Effector CD4-positive, alpha-beta T cell (primary cell): Measurements from ENCODE around the gene TMEM26.
"Not testable (repeated sequence)": the region's sequence is repeated elsewhere in the genome, so short reads cannot be mapped to it uniquely, and the experiment has no call there.

Experiments
- DNase-seq: peaks from one replicate; pipeline ENCODE4 v3.0.0-alpha.2; 2020

TMEM26 gene

DNA sequence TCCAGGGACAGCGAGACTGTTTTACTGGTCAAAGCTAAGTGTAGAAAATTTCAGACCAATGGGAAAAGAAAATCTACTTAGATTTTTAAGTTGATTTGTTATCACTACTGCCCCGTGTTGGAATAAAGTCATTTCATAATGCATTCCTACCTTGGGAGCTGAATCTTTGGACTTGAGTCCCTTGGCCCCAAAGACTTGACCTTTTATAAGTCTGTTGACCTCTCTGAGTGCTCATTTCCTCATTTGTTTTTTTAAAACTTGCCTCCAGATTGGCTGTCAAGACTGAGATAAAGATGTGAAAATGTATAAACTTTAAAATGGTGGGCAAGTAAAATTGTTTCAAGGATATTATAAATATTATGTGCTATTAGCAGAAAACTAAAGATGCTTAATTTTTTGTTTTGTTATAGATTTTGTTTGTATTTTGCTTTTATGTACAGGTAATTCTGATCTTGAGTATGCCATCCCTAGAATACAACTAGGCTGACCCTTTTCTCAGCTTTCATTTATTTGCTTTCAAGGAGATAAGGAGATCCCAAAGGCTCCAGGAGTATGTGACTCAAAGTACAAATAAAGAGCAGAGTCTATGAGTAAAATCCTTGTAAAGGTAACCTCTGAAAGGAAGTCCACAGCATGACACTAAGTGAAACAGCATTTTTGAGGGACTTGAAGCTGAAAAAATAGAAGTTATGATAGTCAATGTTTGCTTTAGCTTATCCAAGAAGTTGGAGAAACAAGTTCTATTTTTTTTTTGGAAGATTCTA lies 54.6 kb downstream of the TMEM26 start:
- DNase-seq: no peak

DNA sequence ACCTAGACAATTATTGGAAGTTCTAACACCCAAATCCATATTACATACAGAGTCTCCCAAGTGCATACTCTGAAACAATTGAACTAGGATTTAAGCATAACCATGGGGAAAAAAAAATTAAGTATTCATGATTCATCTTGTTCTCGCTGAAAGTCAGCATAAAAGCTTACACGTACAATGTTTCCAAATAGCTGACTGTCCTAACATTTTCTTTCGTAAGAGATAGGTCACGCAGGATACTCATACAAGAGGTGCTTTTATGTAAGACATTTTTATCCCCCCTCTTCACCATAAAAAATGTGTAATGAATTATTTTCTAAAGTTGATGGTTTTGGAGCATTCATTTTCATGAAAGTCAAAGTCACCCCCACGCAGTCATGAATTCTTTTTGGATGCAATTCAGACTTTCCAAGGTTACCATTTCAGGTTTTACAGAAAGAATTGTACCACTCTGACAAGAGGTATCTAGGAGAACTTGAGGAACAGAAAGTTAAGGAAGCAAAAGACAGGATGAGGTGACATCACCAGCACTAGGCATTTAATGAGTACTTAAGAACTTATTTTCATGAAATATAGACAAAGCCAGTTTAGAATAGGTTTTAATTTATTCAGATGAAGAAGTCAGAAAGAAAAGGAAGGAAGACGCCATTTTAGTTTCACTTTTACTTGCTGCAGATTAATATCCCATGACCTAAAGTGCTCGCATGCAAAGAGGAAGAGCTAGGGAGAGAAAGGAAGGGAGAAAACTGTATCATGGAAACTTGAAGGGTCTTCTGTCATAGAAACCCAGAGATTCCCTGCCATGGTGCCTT lies 55.8 kb downstream of the TMEM26 start:
- no peak for DNase-seq

DNA sequence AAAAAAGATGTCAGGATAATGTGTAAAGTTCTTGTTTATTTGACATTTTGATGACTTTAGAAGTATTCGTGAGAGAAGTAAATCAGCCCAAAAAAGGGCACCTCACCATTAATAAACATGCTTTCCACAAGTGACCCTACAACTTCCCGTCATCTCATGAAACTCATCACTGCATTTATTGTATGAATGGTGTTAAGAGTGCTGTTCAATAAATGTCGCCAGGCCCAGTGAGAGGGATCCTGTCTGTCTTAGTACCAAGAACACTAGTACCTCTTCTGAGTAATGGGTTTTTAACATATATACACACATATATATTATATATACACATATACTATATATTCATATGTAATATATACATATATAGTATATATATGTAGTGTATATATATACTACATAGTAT lies 61.9 kb downstream of the TMEM26 start:
- no peak for DNase-seq

DNA sequence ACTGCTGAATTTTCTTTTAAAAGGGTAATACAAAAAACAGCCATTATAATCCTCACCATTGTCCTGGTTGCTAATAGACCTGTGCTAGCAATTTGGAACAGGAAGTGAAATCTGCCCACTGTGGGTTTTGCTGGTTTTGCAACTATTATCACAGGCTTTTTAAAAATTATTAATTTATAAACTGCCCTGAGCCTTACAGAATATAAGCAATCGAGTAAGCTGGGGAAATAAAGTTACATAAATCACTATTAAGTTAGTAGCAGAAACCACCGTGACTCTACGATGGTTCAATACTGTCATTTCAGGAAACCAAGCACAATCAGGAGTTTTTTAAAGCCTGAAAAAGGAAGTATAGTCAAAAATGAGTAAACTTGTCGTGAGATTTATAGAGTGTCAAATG lies 62.3 kb downstream of the TMEM26 start:
- no peak for DNase-seq

DNA sequence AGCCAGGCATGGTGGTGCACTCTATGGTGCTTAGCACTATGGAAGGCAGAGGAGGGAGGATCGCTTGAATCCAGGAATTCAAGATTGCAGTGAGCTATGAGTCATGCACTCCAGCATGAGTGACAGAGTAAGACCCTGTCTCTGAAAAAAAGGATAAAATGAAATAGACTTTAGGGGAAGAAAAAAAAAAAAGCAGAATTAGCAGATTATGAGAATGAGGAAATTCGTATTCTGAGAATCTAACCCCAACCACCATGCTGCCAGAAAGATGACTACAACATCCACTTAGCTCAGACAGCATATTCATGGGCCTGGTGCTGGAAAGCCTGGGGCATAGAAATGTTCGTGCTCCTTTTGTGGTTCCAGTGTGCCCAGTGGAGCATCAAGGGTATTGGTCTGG lies 63.3 kb downstream of the TMEM26 start:
- no peak for DNase-seq

DNA sequence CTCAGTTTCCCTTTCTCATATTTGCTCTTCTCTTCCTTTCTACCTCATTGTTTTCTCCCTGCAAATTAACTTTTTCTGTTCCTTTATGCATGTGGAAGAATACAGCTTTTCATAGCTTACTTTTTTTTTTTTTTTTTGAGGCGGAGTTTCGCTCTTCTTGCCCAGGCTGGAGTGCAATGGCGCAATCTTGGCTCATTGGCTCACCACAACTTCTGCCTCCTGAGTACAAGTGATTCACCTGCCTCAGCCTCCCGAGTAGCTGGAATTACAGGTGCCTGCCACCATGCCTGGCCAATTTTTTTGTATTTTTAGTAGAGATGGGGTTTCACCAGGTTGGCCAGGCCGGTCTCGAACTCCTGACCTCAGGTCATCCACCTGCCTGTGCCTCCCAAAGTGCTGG lies 64.2 kb downstream of the TMEM26 start:
- not testable (repeated sequence) for DNase-seq

DNA sequence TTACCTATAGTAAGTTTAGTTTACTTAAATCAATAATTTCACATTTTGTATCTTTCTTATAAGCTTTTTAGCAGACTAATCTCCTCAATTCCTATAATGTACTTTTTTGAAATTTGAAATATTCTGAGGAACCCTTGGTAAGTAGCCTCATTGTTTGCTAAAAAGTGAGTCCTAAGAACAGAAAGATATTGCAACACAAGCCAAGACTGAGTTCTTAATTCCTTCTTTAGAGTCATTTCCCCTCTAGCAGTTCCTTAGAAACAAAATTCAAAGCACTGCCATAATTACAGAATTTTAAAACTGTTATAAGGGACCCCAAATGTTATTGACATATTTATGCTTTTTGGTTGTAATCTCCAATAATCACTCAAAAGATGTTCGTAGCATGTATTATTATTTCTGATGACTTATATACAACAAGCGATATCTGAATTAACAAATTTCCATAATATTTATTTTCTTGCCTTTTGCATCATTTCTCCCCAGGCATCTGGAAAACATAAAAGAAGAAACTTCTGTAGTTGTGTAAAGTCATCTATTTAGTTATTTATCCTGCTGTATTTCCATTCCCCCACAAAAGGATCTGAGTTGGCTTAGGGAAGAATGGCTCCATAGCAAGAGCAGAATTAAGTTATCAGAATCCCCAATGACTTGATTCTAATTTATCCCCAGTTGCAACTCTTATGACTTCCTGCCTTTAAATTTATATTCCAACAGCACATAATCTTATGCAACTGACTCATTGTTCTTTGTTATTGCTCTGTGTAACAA lies 67.8 kb downstream of the TMEM26 start:
- no peak for DNase-seq

DNA sequence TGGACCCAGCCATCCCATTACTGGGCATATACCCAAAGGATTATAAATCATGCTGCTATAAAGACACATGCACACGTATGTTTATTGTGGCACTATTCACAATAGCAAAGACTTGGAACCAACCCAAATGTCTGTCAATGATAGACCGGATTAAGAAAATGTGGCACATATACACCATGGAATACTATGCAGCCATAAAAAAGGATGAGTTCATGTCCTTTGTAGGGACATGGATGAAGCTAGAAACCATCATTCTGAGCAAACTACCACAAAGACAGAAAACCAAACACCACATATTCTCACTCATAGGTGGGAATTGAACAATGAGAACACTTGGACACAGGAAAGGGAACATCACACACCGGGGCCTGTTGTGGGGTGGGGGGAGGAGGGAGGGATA lies 72.0 kb downstream of the TMEM26 start:
- DNase-seq: not testable (repeated sequence)

DNA sequence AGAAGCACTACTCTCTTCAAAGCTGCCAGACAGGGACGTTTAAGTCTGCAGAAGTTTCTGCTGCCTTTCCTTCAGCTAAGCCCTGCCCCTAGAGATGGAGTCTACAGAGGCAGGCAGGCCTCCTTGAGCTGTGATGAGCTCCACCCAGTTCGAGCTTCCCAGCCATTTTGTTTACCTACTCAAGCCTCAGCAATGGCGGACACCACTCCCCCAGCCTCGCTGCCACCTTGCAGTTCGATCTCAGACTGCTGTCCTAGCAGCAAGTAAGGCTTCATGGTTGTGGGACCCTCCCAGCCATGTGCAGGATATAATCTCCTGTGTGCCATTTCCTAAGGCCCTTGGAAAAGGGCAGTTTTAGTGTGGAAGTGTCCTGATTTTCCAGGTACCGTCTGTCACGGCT lies 74.3 kb downstream of the TMEM26 start:
- DNase-seq: no peak

DNA sequence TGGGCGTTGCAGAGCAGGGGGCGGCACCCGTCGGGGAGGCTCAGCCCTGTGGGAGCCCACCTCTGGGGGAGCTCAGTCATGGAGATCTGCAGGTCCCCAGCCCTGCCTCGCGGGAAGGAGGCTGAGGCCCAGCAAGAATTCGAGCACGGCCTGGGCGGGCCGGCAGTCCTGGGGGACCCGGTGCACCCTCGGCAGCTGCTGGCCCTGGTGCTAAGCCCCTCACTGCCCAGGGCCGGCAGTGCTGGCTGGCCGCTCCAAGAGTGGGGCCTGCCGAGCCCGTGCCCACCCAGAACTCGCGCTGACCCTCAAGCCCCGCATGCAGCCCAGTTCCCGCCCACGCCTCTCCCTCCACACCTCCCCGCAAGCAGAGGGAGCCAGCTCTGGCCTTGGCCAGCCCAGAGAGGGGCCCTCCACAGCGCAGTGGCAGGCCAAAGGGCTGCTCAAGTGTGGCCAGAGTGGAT lies 76.2 kb downstream of the TMEM26 start:
- DNase-seq: no peak

DNA sequence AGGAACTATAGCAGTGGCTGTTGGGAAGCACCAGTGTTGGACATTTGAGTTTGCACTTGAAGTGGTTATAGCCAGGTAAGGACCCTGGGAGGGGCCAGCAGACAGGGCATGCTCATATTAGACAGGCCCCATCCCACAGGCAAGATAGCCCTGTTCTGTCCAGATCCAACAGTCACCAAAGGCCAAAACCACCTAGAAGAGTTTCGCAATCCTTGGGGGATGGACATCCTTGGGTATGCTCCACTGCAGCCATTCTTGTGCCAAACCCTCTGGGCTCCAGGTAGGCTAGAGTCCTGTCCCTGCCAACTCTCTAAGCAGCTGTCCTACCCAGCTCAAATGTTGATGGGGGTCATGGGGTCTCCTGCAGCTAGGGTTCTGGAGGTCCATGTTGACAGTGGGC lies 76.8 kb downstream of the TMEM26 start:
- DNase-seq: no peak

DNA sequence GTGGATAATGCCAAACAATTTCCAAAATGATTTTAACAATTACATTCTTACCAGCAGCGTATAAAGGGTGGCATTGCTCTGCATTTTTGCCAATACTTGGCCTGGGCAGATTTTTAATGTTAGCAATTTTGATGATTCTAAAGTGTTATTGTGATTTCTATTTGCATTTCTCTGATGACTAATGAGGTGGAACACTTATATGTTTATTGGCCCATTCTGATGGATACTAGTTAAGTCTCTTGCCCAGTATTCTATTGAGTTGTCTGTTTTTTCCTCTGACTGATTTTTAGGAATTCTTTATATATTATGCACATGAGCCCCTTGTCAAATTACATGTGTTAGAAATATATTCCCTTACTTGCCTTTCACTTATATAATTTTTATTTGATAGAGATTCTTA lies 86.8 kb downstream of the TMEM26 start:
- no peak for DNase-seq

DNA sequence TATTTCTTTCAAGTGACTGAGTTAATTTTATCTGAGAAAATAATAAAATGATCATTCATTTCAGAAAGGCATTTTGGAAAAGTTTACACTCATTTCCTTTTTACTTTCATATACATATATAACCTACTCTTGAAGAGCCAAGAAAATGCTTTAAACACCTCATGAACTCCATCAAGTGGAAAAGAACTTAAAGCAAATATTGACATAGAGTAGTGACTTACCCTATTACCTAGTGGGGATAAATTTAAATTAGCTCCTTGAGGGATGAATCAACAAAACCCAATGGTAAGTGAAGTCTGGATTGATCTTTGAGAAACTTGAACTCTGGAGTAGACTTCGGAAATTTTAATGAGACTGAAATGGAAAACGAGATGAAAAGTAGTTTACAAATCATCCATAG lies 88.6 kb downstream of the TMEM26 start:
- DNase-seq: no peak

DNA sequence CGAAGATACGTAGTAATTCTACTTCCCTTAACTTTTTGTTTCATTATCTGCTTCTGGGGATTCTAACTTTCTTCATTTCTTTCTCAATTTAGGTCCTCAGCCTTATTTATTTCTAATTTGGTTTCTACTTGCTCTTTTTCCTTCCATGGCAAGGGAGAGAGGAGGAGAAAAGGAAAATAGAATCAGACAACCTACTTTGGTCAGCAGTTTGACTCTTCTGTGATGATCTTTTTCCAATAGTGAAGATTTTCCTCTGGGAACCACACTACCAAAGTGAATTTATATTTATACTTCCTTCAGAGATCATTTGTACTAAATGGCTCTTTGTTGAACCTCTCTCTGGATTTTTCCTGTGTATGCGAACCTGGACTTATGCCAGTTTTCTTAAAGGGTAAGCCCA lies 90.2 kb downstream of the TMEM26 start:
- no peak for DNase-seq

DNA sequence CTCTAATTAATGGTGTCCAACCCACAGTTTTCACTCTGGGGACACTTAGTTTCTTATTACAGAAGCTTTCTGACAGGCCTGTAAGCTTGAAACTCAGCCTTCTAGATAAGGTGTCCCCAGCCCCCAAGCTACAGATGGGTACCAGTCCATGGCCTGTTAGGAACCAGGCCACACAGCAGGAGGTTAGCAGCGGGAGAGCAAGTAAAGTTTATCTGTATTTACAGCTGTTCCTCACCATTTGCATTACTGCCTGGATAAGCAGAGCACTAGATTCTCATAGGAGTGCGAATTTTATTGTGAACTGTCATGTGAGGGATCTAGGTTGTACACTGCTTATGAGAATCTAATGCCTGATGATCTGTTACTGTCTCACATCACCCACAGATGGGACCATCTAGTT lies 93.7 kb downstream of the TMEM26 start:
- DNase-seq: no peak

DNA sequence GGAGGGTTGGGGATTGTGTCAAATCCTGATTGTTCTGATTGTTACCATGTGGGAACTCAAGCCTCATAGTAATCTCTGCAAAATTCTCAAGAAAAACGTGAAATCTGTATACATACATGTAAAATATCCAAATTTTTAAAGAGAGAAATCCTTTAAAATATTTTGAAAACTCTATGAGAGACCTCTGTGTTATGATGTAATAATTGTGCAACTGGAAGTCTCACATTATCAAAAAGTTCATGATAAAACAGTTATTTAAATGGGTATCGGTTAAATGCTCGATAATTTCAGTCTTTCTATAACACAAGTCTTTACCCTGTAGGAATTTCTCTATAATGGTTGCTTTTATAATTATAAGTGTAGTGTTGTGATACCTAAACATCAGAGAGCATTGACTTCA lies 95.5 kb downstream of the TMEM26 start:
- DNase-seq: no peak
